ENCODE data around the gene OCA2.

OCA2 gene

DNA sequence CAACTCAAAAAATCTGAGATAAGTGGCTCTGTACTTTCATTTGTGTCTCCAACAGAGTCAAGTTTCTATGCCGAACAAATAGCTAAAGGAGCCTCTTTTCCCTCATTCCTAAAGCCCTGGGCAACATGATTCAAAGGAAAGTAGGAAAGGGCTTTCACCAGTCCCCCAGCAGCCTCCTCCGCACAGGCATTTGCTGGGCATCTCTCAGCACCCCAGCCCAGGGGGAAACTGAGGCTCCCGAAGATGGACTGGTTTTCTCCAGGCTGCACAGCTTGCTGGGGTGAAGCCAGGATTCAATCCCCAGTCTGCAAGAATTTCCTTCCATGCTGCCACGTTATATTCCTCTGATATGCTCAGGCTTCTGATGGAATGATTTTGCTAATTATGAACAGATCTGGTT lies 163.8 kb downstream of the OCA2 start:
- DNase-seq, result no peak

- DNase-seq, result no peak
Observed at GRCh38 chr15:27934782-27935181, 164.3 kb downstream of the OCA2 start.

GRCh38 chr15:27933562-27933961 lies 165.6 kb downstream of the OCA2 start:
- no peak for DNase-seq

DNA sequence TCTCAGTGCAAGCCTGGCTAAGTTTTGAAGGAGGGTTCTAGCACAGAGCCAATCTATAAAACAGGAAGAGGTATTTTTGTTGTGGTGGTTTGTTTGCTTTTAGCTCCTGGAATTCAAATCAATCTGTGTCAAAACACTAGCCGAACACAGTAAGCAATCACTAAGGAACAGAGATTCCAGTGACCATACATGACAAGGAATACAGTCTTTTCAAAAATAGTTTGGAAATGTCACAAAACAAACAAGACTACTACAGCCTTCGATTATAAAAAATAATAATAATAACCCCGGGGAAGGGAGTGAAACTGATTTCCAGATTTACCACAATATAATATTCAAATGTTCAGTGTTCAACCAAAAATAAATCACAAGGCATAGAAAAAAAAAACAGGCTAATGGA lies 166.5 kb downstream of the OCA2 start:
- DNase-seq, result no peak

DNA sequence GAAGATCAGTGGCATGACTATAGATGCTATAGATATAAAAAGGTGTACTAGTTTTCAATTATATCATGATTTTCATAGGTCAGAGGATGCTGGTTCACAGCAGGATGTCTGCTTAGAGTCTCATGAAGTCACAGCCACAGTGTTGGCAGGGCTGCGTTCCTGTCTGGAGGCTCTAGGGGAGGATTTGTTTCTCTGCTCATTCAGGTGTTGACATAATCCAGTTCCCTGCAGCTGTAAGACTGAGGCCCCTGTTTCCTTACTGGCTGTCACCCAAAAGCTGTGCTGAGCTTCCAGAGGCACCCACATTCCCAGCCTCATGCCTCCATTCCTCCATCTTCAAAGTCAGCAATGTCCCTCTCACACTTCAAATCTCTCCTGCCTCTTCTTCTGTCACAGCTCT lies 170.7 kb downstream of the OCA2 start:
- no peak for DNase-seq

GRCh38 chr15:27912283-27912682 lies 186.8 kb downstream of the OCA2 start:
- no peak for DNase-seq

DNA sequence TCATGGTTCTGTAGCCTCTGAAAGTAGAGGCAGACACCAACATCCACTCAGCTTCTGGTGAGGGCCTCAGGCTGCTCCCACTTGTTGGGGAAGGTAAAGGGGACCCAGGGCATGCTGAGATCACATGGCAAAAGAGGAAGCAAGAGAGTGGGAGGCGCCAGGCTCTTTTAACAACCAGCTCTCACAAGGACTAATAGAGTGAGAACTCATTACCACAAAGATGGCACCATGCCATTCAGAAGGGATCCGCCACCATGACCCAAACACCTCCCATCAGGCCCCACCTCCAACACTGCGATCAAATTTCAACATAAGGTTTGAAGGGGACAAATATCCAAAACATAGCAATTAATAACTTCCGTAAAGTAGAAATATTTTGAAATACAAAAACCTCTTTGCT lies 192.3 kb downstream of the OCA2 start:
- DNase-seq, result no peak

DNA sequence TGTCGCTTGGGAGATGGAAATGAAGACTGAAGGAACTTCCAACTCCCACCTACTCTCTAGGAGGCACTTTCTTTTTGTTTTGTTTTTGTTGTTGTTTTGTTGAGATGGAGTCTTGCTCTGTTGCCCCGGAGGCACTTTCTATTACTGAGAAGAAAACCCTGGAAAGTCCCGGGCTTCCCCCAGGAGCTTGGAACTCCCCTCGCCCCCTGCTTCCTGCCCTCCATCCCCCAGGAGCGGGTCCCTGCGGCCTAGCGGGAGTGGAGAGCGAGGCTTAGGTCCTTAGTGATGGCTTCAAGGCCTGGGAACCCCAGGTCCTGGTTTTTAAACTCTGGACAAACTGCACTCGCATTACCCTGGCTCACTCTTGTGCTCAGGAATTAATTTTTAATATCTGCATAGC lies 195.7 kb downstream of the OCA2 start:
- DNase-seq, result no peak

GRCh38 chr15:27902680-27903385 lies 196.3 kb downstream of the OCA2 start:
- no peak for DNase-seq

- no peak for DNase-seq
Observed at GRCh38 chr15:27899583-27900285, 199.4 kb downstream of the OCA2 start.

GRCh38 chr15:27897481-27897880 lies 201.6 kb downstream of the OCA2 start:
- no peak for DNase-seq

DNA sequence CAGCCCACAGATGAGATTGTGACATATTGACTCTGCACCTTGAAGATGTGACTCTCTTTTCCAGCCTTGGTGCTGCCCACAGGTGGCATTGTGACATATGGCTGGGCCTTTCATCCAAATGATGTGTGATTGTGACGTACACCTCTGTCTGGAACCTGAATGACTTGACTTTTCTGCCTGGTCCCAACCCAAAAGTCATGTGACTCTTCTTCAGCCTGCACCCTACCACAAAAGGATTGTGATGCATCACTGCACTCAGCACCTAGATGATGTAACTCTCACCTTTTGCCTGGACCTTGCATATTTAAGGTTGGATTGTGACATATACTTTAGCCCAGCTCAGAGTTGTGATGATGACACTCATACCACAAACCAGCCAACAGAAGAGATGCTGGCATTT lies 204.5 kb downstream of the OCA2 start:
- DNase-seq, result no peak

GRCh38 chr15:27889258-27889657 lies 209.9 kb downstream of the OCA2 start:
- DNase-seq, result no peak

- DNase-seq, result no peak
Observed at GRCh38 chr15:27885201-27885600, 213.9 kb downstream of the OCA2 start.

- DNase-seq, result no peak
Observed at GRCh38 chr15:27884726-27885125, 214.4 kb downstream of the OCA2 start.

DNA sequence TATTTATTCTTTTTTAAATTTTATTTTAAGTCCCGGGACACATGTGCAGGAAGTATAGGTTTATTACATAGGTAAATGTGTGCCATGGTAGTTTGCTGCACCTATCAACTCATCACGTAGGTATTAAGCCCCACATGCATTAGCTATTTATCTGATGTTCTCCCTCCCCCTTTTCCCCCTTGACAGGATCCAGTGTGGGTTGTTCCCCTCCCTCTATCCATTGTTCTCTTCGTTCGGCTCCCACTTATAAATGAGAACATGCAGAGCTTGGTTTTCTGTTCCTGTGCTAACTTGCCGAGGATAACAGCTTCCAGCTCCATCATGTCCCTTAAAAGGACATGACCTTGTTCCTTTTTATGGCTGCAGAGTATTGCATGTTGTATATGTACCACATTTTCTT lies 220.3 kb downstream of the OCA2 start:
- DNase-seq, result no peak

DNA sequence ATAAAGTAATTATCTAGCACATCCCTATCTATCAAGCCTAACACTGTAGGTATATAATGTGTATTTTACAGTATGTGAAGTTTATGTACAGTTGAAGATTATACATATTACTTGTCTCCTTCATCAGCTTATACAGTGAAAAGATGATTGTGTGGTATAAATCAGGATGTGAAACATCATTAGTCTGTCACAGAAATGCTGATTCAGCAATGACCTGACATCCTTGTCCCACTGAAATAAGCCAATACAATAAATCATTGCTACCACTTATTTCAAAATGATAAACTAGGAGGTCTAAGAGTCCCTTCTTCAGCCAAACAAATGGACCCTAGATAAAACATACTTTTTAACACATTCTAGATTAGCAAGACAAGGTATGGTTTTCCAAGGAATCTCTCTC lies 225.3 kb downstream of the OCA2 start:
- no peak for DNase-seq

DNA sequence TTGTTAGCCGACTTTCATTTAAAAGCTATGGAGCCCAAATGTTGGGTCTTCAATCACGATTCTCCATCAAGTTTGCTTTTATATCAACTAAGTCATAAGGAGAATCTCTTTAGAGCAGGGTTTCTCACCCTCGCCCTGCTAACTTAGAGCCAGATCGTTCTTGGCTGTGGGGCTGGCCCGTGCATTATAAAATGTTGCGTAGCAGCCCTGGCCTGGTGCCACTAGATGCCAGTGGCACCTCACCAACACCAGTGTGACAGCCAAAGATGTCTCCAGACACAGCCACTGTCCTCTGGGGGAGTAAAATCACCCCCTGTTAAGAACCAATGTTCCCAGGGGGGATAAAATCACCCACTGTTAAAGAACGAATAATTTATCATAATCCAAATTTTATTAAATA lies 226.1 kb downstream of the OCA2 start:
- DNase-seq, result no peak

- DNase-seq, result no peak
Observed at GRCh38 chr15:27872355-27872754, 226.8 kb downstream of the OCA2 start.

- no peak for DNase-seq
Observed at GRCh38 chr15:27871902-27872260, 227.2 kb downstream of the OCA2 start.

DNA sequence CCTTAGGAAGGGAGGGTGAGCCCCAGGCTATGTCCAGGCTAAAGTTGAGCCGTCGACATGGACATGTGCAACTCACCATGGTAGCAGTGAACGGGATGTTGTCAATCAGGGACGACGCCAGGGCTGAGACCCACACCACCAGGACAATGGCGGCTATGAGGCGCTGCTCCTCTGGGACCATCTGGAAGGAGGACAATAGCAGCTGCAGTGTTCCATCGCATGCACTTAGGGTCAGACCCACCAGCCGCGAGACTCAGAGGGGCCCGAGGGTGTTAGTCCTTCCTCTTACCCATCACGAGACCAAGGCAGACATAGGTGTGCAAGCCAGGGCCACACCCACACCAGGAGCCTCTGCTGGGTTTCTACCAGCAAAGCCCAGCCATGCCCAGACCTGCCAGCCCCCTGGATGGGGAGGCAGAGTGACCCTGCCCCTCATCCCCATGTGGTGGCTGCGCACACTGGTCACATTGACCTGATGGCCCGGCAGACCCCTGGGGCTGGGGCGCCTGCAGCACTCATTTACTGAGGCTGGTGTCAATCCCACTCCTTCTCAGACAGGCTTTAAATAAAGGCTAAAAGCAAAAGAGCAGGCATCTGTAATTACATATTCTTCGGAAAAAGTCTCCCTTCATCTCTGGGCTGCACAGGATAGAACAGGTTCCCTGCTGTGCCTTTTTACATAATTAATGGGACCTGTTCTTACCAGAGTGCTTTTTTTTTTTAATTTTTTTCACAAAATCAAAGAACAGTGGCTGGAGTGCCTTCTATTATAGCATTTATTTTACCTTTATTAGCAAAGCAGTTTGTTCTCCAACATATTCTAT lies 227.8 kb downstream of the OCA2 start:
- DNase-seq, result no peak

DNA sequence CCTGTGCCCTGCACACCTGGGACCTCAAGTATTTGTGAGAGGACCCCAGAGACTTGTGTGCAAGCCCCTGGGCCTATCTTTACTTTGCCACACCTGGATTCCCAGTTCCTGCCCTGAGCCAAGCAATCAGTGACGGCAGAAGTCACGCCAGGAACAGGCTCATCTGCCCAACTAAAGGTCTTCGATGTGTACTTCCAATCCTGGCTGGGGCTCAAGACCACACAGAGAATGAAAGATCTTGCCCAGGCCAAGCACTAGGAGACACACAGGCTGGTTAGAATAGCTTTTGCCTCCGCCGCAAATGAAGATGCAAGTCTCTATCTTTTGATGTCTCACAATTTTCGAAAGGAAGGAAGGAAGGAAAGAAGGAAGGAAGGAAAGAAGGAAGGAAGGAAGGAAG lies 228.8 kb downstream of the OCA2 start:
- DNase-seq, result no peak

GRCh38 chr15:27869697-27870281 lies 229.3 kb downstream of the OCA2 start:
- no peak for DNase-seq
